SK-N-SH treated with all-trans-retinoic acid at 6 μM for 48 hours (cell line): Measurements from ENCODE around the gene MRGPRE.

Experiments used
- ARNTL ChIP-seq: fragments of 450-650 bp; formaldehyde crosslinking; IDR thresholded peaks from 2 replicates; pipeline ENCODE4 v1.5.0; 2020; ENCODE audit warnings: low read depth, mild to moderate bottlenecking, moderate library complexity, borderline replicate concordance
- BACH2 ChIP-seq: fragments of 250-450 bp; sonication (Bioruptor Pico); IDR thresholded peaks from 2 replicates; pipeline ENCODE4 v1.9.0; 2021; ENCODE audit warnings: mild to moderate bottlenecking, borderline replicate concordance
- CSDC2 ChIP-seq: fragments of 250-450 bp; sonication (Bioruptor Pico); IDR thresholded peaks from 2 replicates; pipeline ENCODE4 v1.5.0; 2020; ENCODE audit warnings: mild to moderate bottlenecking, moderate library complexity
- OSR1 ChIP-seq: fragments of 250-450 bp; sonication (Bioruptor Pico); IDR thresholded peaks from 2 replicates; pipeline ENCODE4 v1.8.0; 2022; ENCODE audit warnings: moderate library complexity, mild to moderate bottlenecking, inconsistent platforms
- RARB ChIP-seq: fragments of 250-450 bp; sonication (Bioruptor Pico); IDR thresholded peaks from 2 replicates; pipeline ENCODE4 v1.8.0; 2021; ENCODE audit warnings: mild to moderate bottlenecking, moderate library complexity
- SNAI2 ChIP-seq: fragments of 250-450 bp; sonication (Bioruptor Pico); IDR thresholded peaks from 2 replicates; pipeline ENCODE4 v1.5.0; 2020; ENCODE audit warnings: mild to moderate bottlenecking, moderate library complexity

GRCh38 chr11:3228445-3228829 lies 3.8 kb downstream of the MRGPRE start:
- TF ChIP-seq ARNTL, result no peak
- no peak for TF ChIP-seq RARB (CRISPR knock-in tag)
- TF ChIP-seq BACH2, result no peak
- TF ChIP-seq SNAI2 (CRISPR knock-in tag), result no peak
- no peak for TF ChIP-seq CSDC2 (CRISPR knock-in tag)
- TF ChIP-seq OSR1, result no peak
